Activated CD8-positive, alpha-beta T cell treated with anti-CD3 and anti-CD28 coated beads for 36 hours (primary cell): Measurements from ENCODE around the gene CSNK2A3. TPM values are rescaled to one million over a fixed set of nuclear protein-coding genes. Genes with fewer than 3 reads are reported as not detected.

ENCODE experiments used
- ATAC-seq: fragments of 200-7000 bp; cut with Tn5 transposase; one replicate; pipeline ENCODE4 v1.10.0; 2021; ENCODE audit warnings: mild to moderate bottlenecking, moderate library complexity
- CTCF ChIA-PET: fragments of 350-600 bp; sonication (Branson Sonifier 250); formaldehyde crosslinking; loops from one replicate; lab custom pipeline; 2021; ENCODE audit warnings: antibody characterized with exemption; lab: Charles Lee
- POLR2A ChIA-PET: fragments of 350-600 bp; sonication (Branson Sonifier 250); formaldehyde crosslinking; loops from one replicate; lab custom pipeline; 2021; ENCODE audit warnings: antibody characterized with exemption; lab: Charles Lee
- DNase-seq: peaks from one replicate; pipeline ENCODE4 v3.0.0-alpha.2; 2020
- H3K27ac Mint-ChIP-seq: one replicate; pipeline ENCODE4 v1.8.0; 2021; ENCODE audit warnings: mild to moderate bottlenecking, mixed read lengths
- H3K27me3 Mint-ChIP-seq: one replicate; pipeline ENCODE4 v1.8.0; 2021; ENCODE audit warnings: mixed read lengths
- H3K36me3 Mint-ChIP-seq: one replicate; pipeline ENCODE4 v1.8.0; 2021; ENCODE audit warnings: low read depth, mixed read lengths
- H3K4me1 Mint-ChIP-seq: one replicate; pipeline ENCODE4 v1.8.0; 2021; ENCODE audit warnings: low read depth, mixed read lengths
- H3K4me3 Mint-ChIP-seq: one replicate; pipeline ENCODE4 v1.8.0; 2021; ENCODE audit warnings: mild to moderate bottlenecking, moderate library complexity, mixed read lengths
- H3K9me3 Mint-ChIP-seq: one replicate; pipeline ENCODE4 v1.8.0; 2021; ENCODE audit warnings: mixed read lengths
- intact Hi-C: fragments of 100-400 bp; cut with micrococcal nuclease; formaldehyde crosslinking; loops from one replicate; pipeline ENCODE4 v1.10.0; 2022
- total RNA-seq, 2 experiments: library from RNA; stranded (reverse); gene quantifications; one replicate each; pipeline ENCODE4 v1.2.3, GENCODE V29; 2021
- TF ChIP-seq, protein P1 (sequence below): fragments of 200-600 bp; IDR thresholded peaks from one replicate; pipeline ENCODE4 v1.8.0; 2022; ENCODE audit warnings: antibody characterized with exemption, mild to moderate bottlenecking

CSNK2A3 gene
- total RNA-seq, 2 experiments from 2014 or later = 4.2 to 5.4 TPM

DNA sequence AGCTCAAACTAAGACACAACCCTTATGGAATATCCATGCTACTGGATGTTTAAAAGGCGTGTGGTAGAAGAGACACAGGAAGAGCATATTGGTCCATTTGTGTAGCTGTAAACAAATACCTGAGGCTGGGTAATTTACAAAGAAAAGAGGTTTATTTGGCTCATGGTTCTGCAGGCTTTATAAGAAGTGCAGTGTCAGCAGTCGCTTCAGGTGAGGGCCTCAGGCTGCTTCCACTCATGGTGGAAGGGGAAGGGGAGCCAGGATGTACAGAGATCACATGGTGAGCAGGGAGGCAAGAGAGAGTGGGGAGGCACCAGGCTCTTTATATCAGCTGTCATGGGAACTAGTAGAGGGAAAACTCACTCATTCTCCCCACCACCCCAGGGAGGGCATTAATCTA lies 31.8 kb upstream of the CSNK2A3 start:
- no peak for ATAC-seq
- no peaks in the 10 kb centered on the region for H3K9me3 Mint-ChIP-seq
- no peak overlapping the region for H3K4me3 Mint-ChIP-seq
- H3K27me3 Mint-ChIP-seq = peaks cover 2% of the 10 kb centered on the region
- no peaks in the 10 kb centered on the region for H3K36me3 Mint-ChIP-seq
- POLR2A ChIA-PET = interaction anchor here (0.6 kb wide), 1 partner anchor 78 kb away, joined by 3 read pairs; no protein-coding TSS in a partner anchor
- H3K4me1 Mint-ChIP-seq = no peaks in the 10 kb centered on the region
- intact Hi-C loops = no loop called here
- TF ChIP-seq, protein P1, sequence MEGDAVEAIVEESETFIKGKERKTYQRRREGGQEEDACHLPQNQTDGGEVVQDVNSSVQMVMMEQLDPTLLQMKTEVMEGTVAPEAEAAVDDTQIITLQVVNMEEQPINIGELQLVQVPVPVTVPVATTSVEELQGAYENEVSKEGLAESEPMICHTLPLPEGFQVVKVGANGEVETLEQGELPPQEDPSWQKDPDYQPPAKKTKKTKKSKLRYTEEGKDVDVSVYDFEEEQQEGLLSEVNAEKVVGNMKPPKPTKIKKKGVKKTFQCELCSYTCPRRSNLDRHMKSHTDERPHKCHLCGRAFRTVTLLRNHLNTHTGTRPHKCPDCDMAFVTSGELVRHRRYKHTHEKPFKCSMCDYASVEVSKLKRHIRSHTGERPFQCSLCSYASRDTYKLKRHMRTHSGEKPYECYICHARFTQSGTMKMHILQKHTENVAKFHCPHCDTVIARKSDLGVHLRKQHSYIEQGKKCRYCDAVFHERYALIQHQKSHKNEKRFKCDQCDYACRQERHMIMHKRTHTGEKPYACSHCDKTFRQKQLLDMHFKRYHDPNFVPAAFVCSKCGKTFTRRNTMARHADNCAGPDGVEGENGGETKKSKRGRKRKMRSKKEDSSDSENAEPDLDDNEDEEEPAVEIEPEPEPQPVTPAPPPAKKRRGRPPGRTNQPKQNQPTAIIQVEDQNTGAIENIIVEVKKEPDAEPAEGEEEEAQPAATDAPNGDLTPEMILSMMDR = no peak
- DNase-seq = no peak
- H3K27ac Mint-ChIP-seq = no peak overlapping the region
- CTCF ChIA-PET = no interaction called here

DNA sequence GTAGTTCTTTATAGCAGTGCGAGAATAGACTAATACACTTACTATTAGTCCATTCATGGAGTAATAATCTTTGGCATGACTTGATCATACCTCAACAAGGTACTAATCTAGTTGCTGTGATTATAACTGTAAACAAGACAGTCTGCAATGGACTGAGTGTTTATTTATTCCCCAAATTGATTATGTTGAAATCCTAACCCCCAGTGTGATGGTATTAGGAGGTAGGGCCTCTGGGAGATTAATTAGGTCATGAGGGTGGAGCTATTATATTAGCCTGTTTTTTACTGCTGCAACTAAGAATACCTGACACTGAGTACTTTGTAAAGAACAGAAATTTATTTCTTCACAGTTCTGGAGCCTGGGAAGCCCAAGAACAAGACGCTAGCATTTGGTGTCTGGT lies 30.9 kb upstream of the CSNK2A3 start:
- H3K9me3 Mint-ChIP-seq = no peaks in the 10 kb centered on the region
- no peaks in the 10 kb centered on the region for H3K36me3 Mint-ChIP-seq
- no peak overlapping the region for H3K27ac Mint-ChIP-seq
- no peaks in the 10 kb centered on the region for H3K27me3 Mint-ChIP-seq
- no peak overlapping the region for H3K4me3 Mint-ChIP-seq
- intact Hi-C loops = no loop called here
- ATAC-seq = no peak
- TF ChIP-seq, protein P1 = no peak
- no peak for DNase-seq
- ChIA-PET CTCF (no interaction called here), POLR2A (no interaction called here)
- H3K4me1 Mint-ChIP-seq = no peaks in the 10 kb centered on the region

DNA sequence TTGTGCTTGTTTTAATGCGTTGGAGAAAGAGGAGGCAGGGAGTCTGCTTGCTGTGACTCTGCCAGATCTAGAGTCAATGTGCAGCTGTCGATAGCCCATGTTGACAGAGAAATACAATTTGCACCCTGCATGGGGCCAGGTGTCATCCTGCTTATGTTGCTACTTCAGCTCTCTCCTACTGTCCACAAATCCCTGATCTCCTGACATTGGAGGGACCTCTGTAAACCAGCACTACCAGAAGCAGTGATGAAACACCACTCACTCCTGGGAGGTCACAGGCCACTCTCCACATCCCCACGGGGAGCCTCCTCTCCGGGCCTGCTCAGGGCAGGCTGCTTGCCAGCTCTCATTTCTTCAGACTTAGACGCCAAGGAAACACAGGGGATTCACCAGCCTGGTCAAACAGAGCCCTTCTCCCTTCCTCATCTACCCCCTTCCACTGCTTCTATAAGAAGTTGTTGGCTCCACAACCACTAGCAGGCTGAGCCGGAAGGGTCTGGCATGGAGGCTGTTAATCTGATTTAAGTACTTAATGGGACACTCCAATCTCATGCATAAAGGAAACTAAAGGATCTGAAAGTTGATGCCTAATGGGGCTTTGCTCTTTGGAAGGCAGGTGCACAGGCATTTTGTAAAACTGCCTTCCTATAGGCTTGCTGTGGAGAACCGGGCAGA lies 29.9 kb upstream of the CSNK2A3 start:
- ATAC-seq (no peak), DNase-seq (no peak)
- Mint-ChIP-seq H3K27ac (no peak overlapping the region), H3K4me3 (no peak overlapping the region), H3K36me3 (no peaks in the 10 kb centered on the region), H3K9me3 (no peaks in the 10 kb centered on the region), H3K27me3 (no peaks in the 10 kb centered on the region), H3K4me1 (no peaks in the 10 kb centered on the region)
- intact Hi-C loops = no loop called here
- ChIA-PET POLR2A (no interaction called here), CTCF (no interaction called here)
- TF ChIP-seq, protein P1 = no peak

DNA sequence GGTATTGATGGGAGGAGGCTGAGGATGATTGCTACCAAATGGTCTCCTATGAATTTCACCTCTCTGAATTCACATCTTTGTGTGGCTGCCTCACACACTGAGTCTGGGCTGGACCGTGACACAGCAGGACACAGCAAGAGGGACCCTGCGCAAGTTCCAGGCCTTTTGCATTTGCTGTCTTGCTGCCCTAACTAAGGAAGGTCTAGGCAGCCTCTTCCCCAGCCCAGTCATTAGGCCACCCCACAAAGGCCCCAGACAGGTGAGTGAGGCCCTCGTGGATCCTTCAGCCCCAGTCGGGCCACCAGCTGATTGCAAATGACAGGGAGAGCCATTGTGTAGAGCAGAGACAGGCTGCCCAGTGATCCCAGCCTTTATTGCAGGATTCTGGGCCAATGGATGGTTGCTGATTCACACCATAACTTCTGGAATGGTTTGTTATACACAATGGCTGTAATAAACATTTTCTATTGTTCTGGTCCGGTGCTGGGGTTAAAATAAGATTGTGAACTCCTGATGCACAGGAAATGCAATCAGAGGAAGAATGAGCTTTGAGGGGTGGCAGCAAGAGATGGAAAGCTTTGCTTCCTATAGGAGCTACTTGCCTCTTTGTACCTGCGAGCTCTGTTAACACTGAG lies 28.5 kb upstream of the CSNK2A3 start:
- H3K36me3 Mint-ChIP-seq = no peaks in the 10 kb centered on the region
- no peak for DNase-seq
- ATAC-seq = no peak
- no peaks in the 10 kb centered on the region for H3K27me3 Mint-ChIP-seq
- H3K27ac Mint-ChIP-seq = no peak overlapping the region
- POLR2A ChIA-PET = no interaction called here
- H3K9me3 Mint-ChIP-seq = no peaks in the 10 kb centered on the region
- H3K4me1 Mint-ChIP-seq = no peaks in the 10 kb centered on the region
- intact Hi-C loops = no loop called here
- TF ChIP-seq, protein P1 = no peak
- CTCF ChIA-PET = no interaction called here
- H3K4me3 Mint-ChIP-seq = no peak overlapping the region

DNA sequence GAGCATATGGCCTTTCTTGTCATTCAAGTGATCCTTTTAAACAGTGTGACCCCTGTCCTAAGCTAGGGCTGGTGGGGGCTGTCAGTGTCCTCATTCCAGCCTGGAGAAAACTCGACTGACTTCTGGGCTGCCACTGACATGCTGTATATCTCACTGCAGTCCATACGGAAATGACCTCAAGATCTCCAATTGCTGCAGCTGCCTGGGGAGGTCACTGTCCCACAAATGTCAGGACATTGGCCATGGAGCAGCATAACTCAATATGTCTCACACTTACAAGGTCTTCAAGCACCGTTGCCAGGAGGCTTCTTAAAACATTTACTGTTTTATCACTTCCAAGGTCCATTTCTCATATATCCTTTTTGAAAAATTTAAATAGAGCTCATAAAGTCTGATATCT lies 27.8 kb upstream of the CSNK2A3 start:
- Mint-ChIP-seq H3K4me1 (no peaks in the 10 kb centered on the region), H3K4me3 (no peak overlapping the region)

More for the DNA sequence above, 27.8 kb upstream of the CSNK2A3 start:
- DNase-seq (no peak), ATAC-seq (no peak)
- no peaks in the 10 kb centered on the region for H3K9me3 Mint-ChIP-seq
- ChIA-PET CTCF (no interaction called here), POLR2A (no interaction called here)
- TF ChIP-seq, protein P1 = no peak
- H3K36me3 Mint-ChIP-seq = no peaks in the 10 kb centered on the region
- H3K27me3 Mint-ChIP-seq = no peaks in the 10 kb centered on the region
- H3K27ac Mint-ChIP-seq = no peak overlapping the region
- intact Hi-C loops = no loop called here
